OCI-LY7 (cell line): ENCODE data around the gene PEX3. TPM values are rescaled to one million over a fixed set of nuclear protein-coding genes. Genes with fewer than 3 reads are reported as not detected.

Source experiments
- BruUV-seq: library from RNA; stranded (reverse); fragments of 400-500 nt; replicated peaks from 2 replicates; lab custom pipeline; 2021; lab: Mats Ljungman, UMichigan
- CTCF ChIA-PET: fragments of 300-600 bp; sonication (Branson Sonifier 250); formaldehyde crosslinking; loops from one replicate; lab custom pipeline; 2022; ENCODE audit warnings: antibody characterized with exemption; ENCODE audit not compliant: unreplicated experiment; lab: Charles Lee
- POLR2A ChIA-PET: fragments of 300-600 bp; sonication (Branson Sonifier 250); formaldehyde crosslinking; loops from one replicate; lab custom pipeline; 2022; ENCODE audit warnings: antibody characterized with exemption; lab: Charles Lee
- DNase-seq: peaks from one replicate; pipeline ENCODE4 v3.0.0-alpha.2; 2015; ENCODE audit warnings: low spot score
- H2AFZ ChIP-seq: fragments of 200-600 bp; sonication (generic), shearing (Covaris generic); 2 replicates; pipeline ENCODE4 v1.6.1; 2014; ENCODE audit warnings: mild to moderate bottlenecking, antibody characterized with exemption, low read length, moderate library complexity
- H3K27ac ChIP-seq: fragments of 200-600 bp; sonication (generic); 2 replicates; pipeline ENCODE4 v1.5.1; 2014; ENCODE audit warnings: mixed run types, low read depth, mild to moderate bottlenecking, moderate library complexity, low read length, inconsistent platforms; ENCODE audit not compliant: poor library complexity, severe bottlenecking
- H3K36me3 ChIP-seq: fragments of 200-600 bp; sonication (generic); 2 replicates; pipeline ENCODE4 v1.6.1; 2014; ENCODE audit warnings: mild to moderate bottlenecking, antibody characterized with exemption, low read length, moderate library complexity, mixed read lengths; ENCODE audit not compliant: insufficient read depth
- H3K4me1 ChIP-seq: fragments of 200-600 bp; sonication (generic); 2 replicates; pipeline ENCODE4 v1.5.1; 2014; ENCODE audit warnings: mild to moderate bottlenecking, low read length; ENCODE audit not compliant: insufficient read depth, poor library complexity, severe bottlenecking
- H3K4me2 ChIP-seq: fragments of 200-600 bp; sonication (generic); 2 replicates; pipeline ENCODE4 v1.6.1; 2014; ENCODE audit warnings: mild to moderate bottlenecking, low read length
- H3K4me3 ChIP-seq: fragments of 200-600 bp; sonication (generic); 2 replicates; pipeline ENCODE4 v1.5.1; 2014; ENCODE audit warnings: mild to moderate bottlenecking, low read depth, low read length; ENCODE audit not compliant: poor library complexity, severe bottlenecking
- H3K79me2 ChIP-seq: fragments of 200-600 bp; sonication (generic); 2 replicates; pipeline ENCODE4 v1.6.1; 2016; ENCODE audit warnings: low read depth, mild to moderate bottlenecking, low read length, moderate library complexity, mixed read lengths; ENCODE audit not compliant: insufficient read depth
- H3K9me2 ChIP-seq: fragments of 200-600 bp; sonication (generic); 2 replicates; pipeline ENCODE4 v1.6.1; 2016; ENCODE audit warnings: mild to moderate bottlenecking, low read length, mixed read lengths; ENCODE audit not compliant: insufficient read depth
- H3K9me3 ChIP-seq: fragments of 200-600 bp; sonication (generic); 2 replicates; pipeline ENCODE4 v1.6.1; 2014; ENCODE audit warnings: mild to moderate bottlenecking, mixed run types, low read length, mixed read lengths
- H4K20me1 ChIP-seq: fragments of 200-600 bp; sonication (generic); 2 replicates; pipeline ENCODE4 v1.6.1; 2014; ENCODE audit warnings: mild to moderate bottlenecking, antibody characterized with exemption, low read length, moderate library complexity, mixed read lengths; ENCODE audit not compliant: insufficient read depth
- CTCF ChIP-seq: fragments of 200-600 bp; sonication (generic); conservative IDR thresholded peaks from 2 replicates; pipeline ENCODE4 v1.5.1; 2014; ENCODE audit warnings: mild to moderate bottlenecking, antibody characterized with exemption, low read length, moderate library complexity, mixed read lengths
- EZH2phosphoT487 ChIP-seq: fragments of 200-600 bp; sonication (generic); IDR thresholded peaks from 2 replicates; pipeline ENCODE4 v1.6.1; 2018; ENCODE audit warnings: low read depth, borderline replicate concordance, mild to moderate bottlenecking, mixed run types, antibody characterized with exemption, low read length, moderate library complexity, mixed read lengths
- intact Hi-C: fragments of 100-400 bp; cut with micrococcal nuclease; formaldehyde crosslinking; loops from one replicate; pipeline ENCODE4 v1.10.0; 2022; ENCODE audit not compliant: unreplicated experiment
- total RNA-seq, 2 experiments: library from RNA; depleted of rRNA in 1 of 2; stranded (reverse); fragments of >200 nt in 1 of 2; shearing (Covaris generic) in 1 of 2; gene quantifications; 2 replicates each; pipeline ENCODE4 v1.2.3, GENCODE V29; 2014 to 2022

PEX3 gene
- total RNA-seq, 2 experiments from 2014 or later = 14.8 to 27.0 TPM

DNA sequence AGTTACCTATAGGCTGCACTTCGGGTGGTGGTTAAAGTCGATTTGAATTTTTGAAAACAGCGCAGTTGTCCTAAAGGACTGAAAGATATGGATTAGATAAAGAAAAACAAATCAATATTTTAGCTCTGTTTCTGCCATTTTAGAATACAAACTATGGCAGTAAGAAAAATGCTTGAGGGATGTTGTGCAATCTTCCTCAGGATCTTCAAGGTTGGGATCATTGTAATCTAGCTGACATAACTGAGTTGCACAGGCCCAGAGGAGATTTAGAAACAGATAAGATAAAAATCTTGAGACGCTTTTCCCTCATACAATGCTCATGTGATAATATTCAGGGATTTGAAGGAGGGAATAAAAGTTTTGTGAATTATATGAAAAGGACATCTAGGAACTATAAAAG, 926 bp downstream of the PEX3 start:
- no peak for DNase-seq
- ChIA-PET CTCF (no interaction called here), POLR2A (interaction anchor here (1.0 kb wide), 1 partner anchor 11 kb away, joined by 5 read pairs; no protein-coding TSS in a partner anchor)
- BruUV-seq = no TSS peak
- intact Hi-C loops = loop anchor here (2.0 to 10.0 kb wide), 6 partner anchors 85 to 1307 kb away; partner anchors contain the start of genes HIVEP2, LTV1, NMBR and VTA1
- peaks cover 36% of the 10 kb centered on the region for H3K4me1 ChIP-seq
- TF ChIP-seq EZH2phosphoT487 = no peak
- TF ChIP-seq CTCF = no peak
- no peaks in the 10 kb centered on the region for H3K9me3 ChIP-seq
- H3K36me3 ChIP-seq = peaks cover 16% of the 10 kb centered on the region; the same call in 1 of the 2 replicates
- peak overlapping the region; percentile 94 for H3K4me3 ChIP-seq
- peak overlapping the region; percentile 90 for H3K4me2 ChIP-seq
- peak overlapping the region; percentile 81; the same call in 1 of the 2 replicates for H2AFZ ChIP-seq
- peak overlapping the region; percentile 56 for H3K27ac ChIP-seq
- no peaks in the 10 kb centered on the region for H3K9me2 ChIP-seq
- peaks cover 67% of the 10 kb centered on the region for H3K79me2 ChIP-seq
- H4K20me1 ChIP-seq = no peaks in the 10 kb centered on the region

DNA sequence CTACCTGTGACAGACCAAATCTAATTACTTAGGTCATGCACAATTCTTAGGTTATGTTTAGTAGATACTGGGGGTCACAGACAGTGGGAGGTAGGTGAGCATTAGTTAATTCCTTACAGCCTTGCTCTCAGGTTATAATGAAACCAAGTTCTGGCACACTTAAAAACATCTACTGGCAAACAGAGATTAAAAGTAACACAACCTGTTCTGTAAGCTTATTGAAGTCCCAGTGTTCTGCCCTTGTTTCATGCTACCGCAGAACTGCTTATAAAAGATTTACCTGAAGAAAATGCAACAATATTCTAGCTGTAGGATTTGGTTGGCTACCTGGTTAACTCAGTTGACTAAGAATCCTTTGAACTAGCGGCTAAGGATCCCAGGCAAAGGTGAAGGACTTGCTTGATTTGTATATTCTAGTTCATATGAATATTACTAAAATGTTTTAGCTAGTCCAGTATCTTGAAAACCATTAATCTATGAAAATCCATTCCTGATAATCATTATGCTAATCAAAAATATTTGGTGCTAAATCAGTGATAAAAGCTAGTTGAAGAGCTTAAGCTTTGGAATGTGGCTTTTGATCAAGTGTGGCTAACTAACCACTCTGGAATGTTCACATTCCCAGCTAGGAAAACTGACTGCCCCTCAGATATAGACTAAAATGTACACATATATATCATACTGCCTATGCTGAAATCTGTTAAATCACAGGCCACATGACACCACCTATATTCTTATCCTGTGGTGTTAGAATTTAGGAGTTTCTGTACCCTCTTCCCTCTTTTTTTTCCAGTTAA, 7.2 kb downstream of the PEX3 start:
- TF ChIP-seq EZH2phosphoT487 (no peak), CTCF (no peak)
- Histone ChIP-seq H3K79me2 (peaks cover 16% of the 10 kb centered on the region; the same call in 1 of the 2 replicates), H2AFZ (no peak overlapping the region), H3K9me2 (no peaks in the 10 kb centered on the region), H3K4me2 (no peak overlapping the region), H3K27ac (no peak overlapping the region), H3K4me1 (peaks cover 9% of the 10 kb centered on the region), H3K36me3 (peaks cover 41% of the 10 kb centered on the region), H3K9me3 (no peaks in the 10 kb centered on the region), H3K4me3 (no peak overlapping the region), H4K20me1 (no peaks in the 10 kb centered on the region)
- no TSS peak for BruUV-seq
- ChIA-PET POLR2A (interaction anchor here (0.6 to 1.3 kb wide), 2 partner anchors 24 to 405 kb away, joined by 3 read pairs; no protein-coding TSS in a partner anchor), CTCF (no interaction called here)
- DNase-seq = no peak
- intact Hi-C loops = loop anchor here (10.0 kb wide), 3 partner anchors 607 to 1313 kb away; partner anchors contain the start of genes NMBR and VTA1

GRCh38 chr6:143465546-143465945, 14.9 kb downstream of the PEX3 start:
- Histone ChIP-seq H3K9me2 (no peaks in the 10 kb centered on the region), H3K9me3 (no peaks in the 10 kb centered on the region), H3K36me3 (peaks cover 48% of the 10 kb centered on the region), H4K20me1 (no peaks in the 10 kb centered on the region), H2AFZ (no peak overlapping the region), H3K4me2 (no peak overlapping the region), H3K4me1 (no peaks in the 10 kb centered on the region), H3K79me2 (no peaks in the 10 kb centered on the region), H3K27ac (no peak overlapping the region), H3K4me3 (no peak overlapping the region)
- TF ChIP-seq CTCF (no peak), EZH2phosphoT487 (no peak)
- BruUV-seq = no TSS peak
- intact Hi-C loops = no loop called here
- ChIA-PET CTCF (no interaction called here), POLR2A (no interaction called here)
- DNase-seq = no peak
